Measurements from ENCODE around the gene WBP2NL. TPM values are rescaled to one million over a fixed set of nuclear protein-coding genes. Genes with fewer than 3 reads are reported as not detected.

WBP2NL gene
- polyA plus RNA-seq, 1 donor from 2014 or later = not detected

GRCh38 chr22:42067671-42068251, 69.2 kb downstream of the WBP2NL start:
- Histone ChIP-seq H3F3A (ENCODE audit: insufficient read depth, low read length, poor library complexity, severe bottlenecking) (no peaks in the 10 kb centered on the region), H3K9ac (ENCODE audit: low read length) (no peak overlapping the region), H3K9me2 (ENCODE audit: insufficient read depth, low read length) (no peaks in the 10 kb centered on the region), H3K79me2 (replicated peaks; ENCODE audit: insufficient read depth, low read length) (no peaks in the 10 kb centered on the region), H3K36me3 (ENCODE audit: insufficient read depth, low read length) (no peaks in the 10 kb centered on the region), H4K20me1 (ENCODE audit: insufficient read depth) (no peaks in the 10 kb centered on the region), H3K27ac (ENCODE audit: low read length) (no peak overlapping the region), H3K9me3 (ENCODE audit: low read length) (no peaks in the 10 kb centered on the region), H2AFZ (ENCODE audit: low read depth, low read length) (no peak overlapping the region), H3K27me3 (ENCODE audit: insufficient read depth, low read depth, low read length) (no peaks in the 10 kb centered on the region), H3K4me3 (ENCODE audit: low read length) (no peak overlapping the region), H3K4me2 (ENCODE audit: low read length) (no peak overlapping the region)
- no peak for TF ChIP-seq EZH2 (IDR thresholded peaks at IDR 0.05; ENCODE audit: borderline replicate concordance, insufficient read depth, low read length, poor library complexity, severe bottlenecking)
- TF ChIP-seq, protein P1, sequence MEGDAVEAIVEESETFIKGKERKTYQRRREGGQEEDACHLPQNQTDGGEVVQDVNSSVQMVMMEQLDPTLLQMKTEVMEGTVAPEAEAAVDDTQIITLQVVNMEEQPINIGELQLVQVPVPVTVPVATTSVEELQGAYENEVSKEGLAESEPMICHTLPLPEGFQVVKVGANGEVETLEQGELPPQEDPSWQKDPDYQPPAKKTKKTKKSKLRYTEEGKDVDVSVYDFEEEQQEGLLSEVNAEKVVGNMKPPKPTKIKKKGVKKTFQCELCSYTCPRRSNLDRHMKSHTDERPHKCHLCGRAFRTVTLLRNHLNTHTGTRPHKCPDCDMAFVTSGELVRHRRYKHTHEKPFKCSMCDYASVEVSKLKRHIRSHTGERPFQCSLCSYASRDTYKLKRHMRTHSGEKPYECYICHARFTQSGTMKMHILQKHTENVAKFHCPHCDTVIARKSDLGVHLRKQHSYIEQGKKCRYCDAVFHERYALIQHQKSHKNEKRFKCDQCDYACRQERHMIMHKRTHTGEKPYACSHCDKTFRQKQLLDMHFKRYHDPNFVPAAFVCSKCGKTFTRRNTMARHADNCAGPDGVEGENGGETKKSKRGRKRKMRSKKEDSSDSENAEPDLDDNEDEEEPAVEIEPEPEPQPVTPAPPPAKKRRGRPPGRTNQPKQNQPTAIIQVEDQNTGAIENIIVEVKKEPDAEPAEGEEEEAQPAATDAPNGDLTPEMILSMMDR (IDR thresholded peaks at IDR 0.05; ENCODE audit: poor library complexity, severe bottlenecking) = no peak
- TF ChIP-seq TAF1 (IDR thresholded peaks at IDR 0.05; ENCODE audit: low read depth) = no peak
- no peak for TF ChIP-seq EP300 (conservative IDR thresholded peaks at IDR 0.05; ENCODE audit: poor library complexity, severe bottlenecking)
- TF ChIP-seq POLR2AphosphoS5 (IDR thresholded peaks at IDR 0.05) = no peak
- TF ChIP-seq RAD21 (conservative IDR thresholded peaks at IDR 0.05) = no peak

DNA sequence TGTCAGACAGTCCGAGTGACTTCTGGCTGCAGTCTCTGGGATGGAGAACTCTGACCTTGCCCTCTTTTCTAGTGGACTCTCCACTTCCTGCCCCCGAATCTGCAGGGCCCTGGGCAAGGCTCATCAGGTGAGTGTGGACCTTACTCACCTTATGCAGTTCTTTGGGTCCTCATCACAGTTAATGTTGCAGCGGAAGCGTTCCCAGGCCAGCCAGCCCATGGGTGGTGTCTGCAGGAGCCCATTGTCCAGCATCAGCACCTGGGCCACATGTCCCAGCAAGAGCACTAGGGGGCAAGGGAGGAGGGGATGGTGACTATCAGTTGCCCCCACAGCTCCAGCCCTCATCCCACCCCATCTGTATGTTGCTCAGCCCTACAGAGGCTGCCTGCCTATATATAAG, 69.7 kb downstream of the WBP2NL start:
- Histone ChIP-seq H3K79me2 (replicated peaks; ENCODE audit: insufficient read depth, low read length) (no peaks in the 10 kb centered on the region), H3K4me3 (ENCODE audit: low read length) (no peak overlapping the region), H2AFZ (ENCODE audit: low read depth, low read length) (no peak overlapping the region), H4K20me1 (ENCODE audit: insufficient read depth) (no peaks in the 10 kb centered on the region), H3K9me3 (ENCODE audit: low read length) (no peaks in the 10 kb centered on the region), H3K27me3 (ENCODE audit: insufficient read depth, low read depth, low read length) (no peaks in the 10 kb centered on the region), H3K9me2 (ENCODE audit: insufficient read depth, low read length) (no peaks in the 10 kb centered on the region), H3F3A (ENCODE audit: insufficient read depth, low read length, poor library complexity, severe bottlenecking) (no peaks in the 10 kb centered on the region), H3K27ac (ENCODE audit: low read length) (no peak overlapping the region), H3K4me2 (ENCODE audit: low read length) (no peak overlapping the region), H3K9ac (ENCODE audit: low read length) (no peak overlapping the region), H3K36me3 (ENCODE audit: insufficient read depth, low read length) (no peaks in the 10 kb centered on the region)
- no peak for TF ChIP-seq REST (IDR thresholded peaks at IDR 0.05; ENCODE audit: borderline replicate concordance)
- no peak for TF ChIP-seq TAF1 (IDR thresholded peaks at IDR 0.05; ENCODE audit: low read depth)
- no peak for TF ChIP-seq POLR2AphosphoS5 (IDR thresholded peaks at IDR 0.05)
- no peak for TF ChIP-seq EZH2 (IDR thresholded peaks at IDR 0.05; ENCODE audit: borderline replicate concordance, insufficient read depth, low read length, poor library complexity, severe bottlenecking)
- no peak for TF ChIP-seq EP300 (conservative IDR thresholded peaks at IDR 0.05; ENCODE audit: poor library complexity, severe bottlenecking)
- TF ChIP-seq SMC3 (conservative IDR thresholded peaks at IDR 0.05; ENCODE audit: poor library complexity) = no peak
- no peak for TF ChIP-seq MXI1 (conservative IDR thresholded peaks at IDR 0.05; ENCODE audit: poor library complexity, severe bottlenecking)
- no peak for TF ChIP-seq RAD21 (conservative IDR thresholded peaks at IDR 0.05)
- TF ChIP-seq, protein P1 (IDR thresholded peaks at IDR 0.05; ENCODE audit: poor library complexity, severe bottlenecking) = no peak
